A673 (cell line): ENCODE data around the gene FOXQ1. TPM values are rescaled to one million over a fixed set of nuclear protein-coding genes. Genes with fewer than 3 reads are reported as not detected.

Experiments
- BruUV-seq: library from RNA; stranded (reverse); fragments of 400-500 nt; replicated peaks from 2 replicates; lab custom pipeline; 2021; lab: Mats Ljungman, UMichigan
- CTCF ChIA-PET: fragments of 300-600 bp; sonication (Branson Sonifier 250); formaldehyde crosslinking; loops from one replicate; lab custom pipeline; 2022; ENCODE audit warnings: antibody characterized with exemption; lab: Charles Lee
- POLR2A ChIA-PET: fragments of 300-600 bp; sonication (Branson Sonifier 250); formaldehyde crosslinking; loops from one replicate; lab custom pipeline; 2022; ENCODE audit warnings: antibody characterized with exemption; ENCODE audit not compliant: low non-redundant PET; lab: Charles Lee
- DNase-seq: peaks from one replicate; pipeline ENCODE4 v3.0.0-alpha.2; 2015; ENCODE audit warnings: low spot score
- H3K27ac ChIP-seq: fragments of 200-600 bp; sonication (generic); 2 replicates; pipeline ENCODE4 v1.5.1; 2016; ENCODE audit warnings: mixed run types, low read depth, mild to moderate bottlenecking, mixed read lengths, antibody characterized with exemption, low read length; ENCODE audit not compliant: poor library complexity, severe bottlenecking
- H3K27me3 ChIP-seq: fragments of 200-600 bp; sonication (generic); replicated peaks from 2 replicates; pipeline ENCODE4 v1.6.1; 2017; ENCODE audit warnings: mixed run types, low read depth, mild to moderate bottlenecking, mixed read lengths, antibody characterized with exemption, low read length; ENCODE audit not compliant: insufficient read depth, poor library complexity
- H3K36me3 ChIP-seq: fragments of 200-600 bp; sonication (generic); 2 replicates; pipeline ENCODE4 v1.6.1; 2016; ENCODE audit warnings: mixed run types, mild to moderate bottlenecking, mixed read lengths, antibody characterized with exemption, low read length; ENCODE audit not compliant: insufficient read depth, poor library complexity, severe bottlenecking
- H3K4me1 ChIP-seq: fragments of 200-600 bp; sonication (generic); 2 replicates; pipeline ENCODE4 v1.6.1; 2017; ENCODE audit warnings: mixed run types, mild to moderate bottlenecking, mixed read lengths, antibody characterized with exemption, low read length; ENCODE audit not compliant: insufficient read depth, poor library complexity, severe bottlenecking
- H3K4me3 ChIP-seq: fragments of 200-600 bp; sonication (generic); 2 replicates; pipeline ENCODE4 v1.5.1; 2016; ENCODE audit warnings: low read depth, mixed run types, mild to moderate bottlenecking, mixed read lengths, low read length; ENCODE audit not compliant: poor library complexity, severe bottlenecking
- H3K9me3 ChIP-seq: fragments of 200-600 bp; sonication (generic); 2 replicates; pipeline ENCODE4 v1.6.1; 2016; ENCODE audit warnings: mixed run types, low read depth, mild to moderate bottlenecking, mixed read lengths, antibody characterized with exemption, low read length; ENCODE audit not compliant: poor library complexity, severe bottlenecking
- EZH2 ChIP-seq: fragments of 200-600 bp; sonication (generic); IDR thresholded peaks from 2 replicates; pipeline ENCODE4 v1.6.1; 2017; ENCODE audit warnings: borderline replicate concordance, low read depth, mild to moderate bottlenecking, mixed read lengths, antibody characterized with exemption, low read length; ENCODE audit not compliant: poor library complexity, severe bottlenecking
- intact Hi-C: fragments of 100-400 bp; cut with micrococcal nuclease; formaldehyde crosslinking; loops from one replicate; pipeline ENCODE4 v1.10.0; 2022; ENCODE audit not compliant: unreplicated experiment
- total RNA-seq: library from RNA; stranded (reverse); gene quantifications from 2 replicates; pipeline ENCODE4 v1.2.3, GENCODE V29; 2021
- TF ChIP-seq, protein P1 (sequence below): fragments of 300-800, 200-600 bp; sonication (generic); conservative IDR thresholded peaks from 2 replicates; pipeline ENCODE4 v1.5.1; 2017; ENCODE audit warnings: low read depth, mild to moderate bottlenecking, antibody characterized with exemption, low read length, moderate library complexity, mixed read lengths

The FOXQ1 gene
- total RNA-seq, 1 experiment from 2014 or later, result not detected

DNA sequence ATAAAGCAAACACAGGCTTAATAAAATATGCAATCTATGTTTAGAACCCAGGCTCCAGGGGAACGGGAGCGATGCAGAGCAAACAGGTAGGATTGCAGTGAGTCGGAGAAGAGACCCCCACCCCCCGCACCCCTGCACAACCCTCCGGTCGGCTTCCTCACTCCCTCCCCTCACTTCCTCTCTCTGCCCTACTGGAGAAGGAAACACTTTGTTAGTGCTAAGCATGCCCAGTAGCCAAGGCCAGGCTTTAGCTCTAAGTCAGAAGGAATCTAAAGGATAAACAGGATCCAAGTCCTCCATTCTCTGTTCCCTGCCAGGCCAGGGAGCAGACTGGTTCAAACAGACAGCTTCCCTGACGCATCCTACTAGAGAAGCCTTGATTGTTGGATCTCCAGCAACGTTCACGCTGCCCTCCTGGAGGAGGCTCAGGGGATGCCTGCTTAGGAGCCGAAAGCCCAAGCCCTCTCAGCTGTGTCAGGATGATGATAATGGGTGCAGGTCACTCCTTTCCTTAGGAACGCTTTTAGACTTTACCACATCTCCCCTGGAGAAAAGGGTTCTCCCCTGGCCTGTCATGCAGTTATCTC, 14.7 kb downstream of the FOXQ1 start:
- Histone ChIP-seq H3K27ac (no peak overlapping the region), H3K36me3 (no peaks in the 10 kb centered on the region), H3K4me3 (no peak overlapping the region), H3K27me3 (peaks cover 4% of the 10 kb centered on the region), H3K9me3 (no peaks in the 10 kb centered on the region), H3K4me1 (no peaks in the 10 kb centered on the region)
- intact Hi-C loops, result no loop called here
- CTCF ChIA-PET, result no interaction called here
- no TSS peak for BruUV-seq
- POLR2A ChIA-PET, result no interaction called here
- TF ChIP-seq, protein P1, sequence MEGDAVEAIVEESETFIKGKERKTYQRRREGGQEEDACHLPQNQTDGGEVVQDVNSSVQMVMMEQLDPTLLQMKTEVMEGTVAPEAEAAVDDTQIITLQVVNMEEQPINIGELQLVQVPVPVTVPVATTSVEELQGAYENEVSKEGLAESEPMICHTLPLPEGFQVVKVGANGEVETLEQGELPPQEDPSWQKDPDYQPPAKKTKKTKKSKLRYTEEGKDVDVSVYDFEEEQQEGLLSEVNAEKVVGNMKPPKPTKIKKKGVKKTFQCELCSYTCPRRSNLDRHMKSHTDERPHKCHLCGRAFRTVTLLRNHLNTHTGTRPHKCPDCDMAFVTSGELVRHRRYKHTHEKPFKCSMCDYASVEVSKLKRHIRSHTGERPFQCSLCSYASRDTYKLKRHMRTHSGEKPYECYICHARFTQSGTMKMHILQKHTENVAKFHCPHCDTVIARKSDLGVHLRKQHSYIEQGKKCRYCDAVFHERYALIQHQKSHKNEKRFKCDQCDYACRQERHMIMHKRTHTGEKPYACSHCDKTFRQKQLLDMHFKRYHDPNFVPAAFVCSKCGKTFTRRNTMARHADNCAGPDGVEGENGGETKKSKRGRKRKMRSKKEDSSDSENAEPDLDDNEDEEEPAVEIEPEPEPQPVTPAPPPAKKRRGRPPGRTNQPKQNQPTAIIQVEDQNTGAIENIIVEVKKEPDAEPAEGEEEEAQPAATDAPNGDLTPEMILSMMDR, result no peak
- TF ChIP-seq EZH2, result no peak
- no peak for DNase-seq

DNA sequence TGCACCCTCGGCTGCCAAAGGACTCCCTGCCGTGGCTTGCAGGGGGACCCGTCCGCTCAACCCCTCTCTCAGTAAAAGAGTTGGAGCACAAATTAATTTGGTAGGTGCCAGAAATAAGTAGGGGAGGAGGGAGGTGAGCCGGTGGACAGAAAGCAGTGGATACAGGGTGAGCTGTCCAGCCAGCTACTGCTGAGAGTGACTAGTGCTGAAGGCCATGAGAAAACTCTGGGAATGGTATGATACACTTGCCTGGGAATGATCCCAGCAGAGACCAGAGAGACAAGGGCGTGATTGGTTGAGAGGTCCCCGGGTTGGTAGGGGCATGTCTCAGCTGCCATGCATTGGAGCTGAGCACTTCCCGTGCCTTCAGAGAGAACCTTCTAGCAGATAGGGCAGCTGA, 15.7 kb downstream of the FOXQ1 start:
- DNase-seq, result no peak
- POLR2A ChIA-PET, result no interaction called here
- no peak for TF ChIP-seq EZH2
- TF ChIP-seq, protein P1, result no peak
- intact Hi-C loops, result no loop called here
- H3K36me3 ChIP-seq, result no peaks in the 10 kb centered on the region
- no peak overlapping the region for H3K27ac ChIP-seq
- CTCF ChIA-PET, result no interaction called here
- peaks cover 4% of the 10 kb centered on the region for H3K27me3 ChIP-seq
- BruUV-seq, result no TSS peak
- no peak overlapping the region for H3K4me3 ChIP-seq
- no peaks in the 10 kb centered on the region for H3K4me1 ChIP-seq
- no peaks in the 10 kb centered on the region for H3K9me3 ChIP-seq

DNA sequence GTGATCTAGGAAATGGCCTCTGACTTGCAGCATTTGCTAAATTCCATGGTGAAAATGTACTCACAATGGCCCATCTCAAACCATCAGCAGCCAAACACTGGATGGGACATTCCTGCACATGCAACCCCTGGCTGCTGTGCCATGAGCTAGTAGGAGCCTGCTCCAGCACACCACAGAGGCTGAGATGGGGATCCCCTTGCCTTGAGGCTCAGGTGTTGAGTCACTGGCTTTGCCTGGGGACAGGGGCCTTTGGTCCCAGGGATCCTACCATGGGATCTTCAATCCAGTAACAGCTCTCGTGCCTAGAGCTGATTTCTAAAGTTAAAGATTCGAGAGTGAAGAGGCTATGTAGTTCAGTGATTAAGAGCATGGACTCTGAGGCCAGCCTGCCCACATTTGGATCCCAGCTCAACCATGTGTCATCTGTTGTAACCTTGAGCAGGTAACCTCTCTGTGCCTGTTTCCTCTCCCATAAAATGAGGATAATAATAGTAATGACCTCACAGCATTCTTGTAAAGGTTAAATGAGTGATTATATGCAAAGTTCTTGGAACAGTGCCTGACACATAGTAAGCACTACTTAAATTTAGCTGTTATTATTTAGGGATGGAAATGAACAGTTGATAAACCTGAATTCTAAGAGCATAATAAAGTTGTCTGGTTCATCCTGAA, 16.4 kb downstream of the FOXQ1 start:
- no peak overlapping the region for H3K27ac ChIP-seq
- POLR2A ChIA-PET, result no interaction called here
- no peaks in the 10 kb centered on the region for H3K4me1 ChIP-seq
- no peak for DNase-seq
- no peaks in the 10 kb centered on the region for H3K36me3 ChIP-seq
- H3K4me3 ChIP-seq, result no peak overlapping the region
- TF ChIP-seq EZH2, result no peak
- TF ChIP-seq, protein P1, result no peak
- intact Hi-C loops, result no loop called here
- peaks cover 4% of the 10 kb centered on the region for H3K27me3 ChIP-seq
- no peaks in the 10 kb centered on the region for H3K9me3 ChIP-seq
- BruUV-seq, result no TSS peak
- CTCF ChIA-PET, result no interaction called here
